HEK293T (cell line): ENCODE measurements around the gene ZNF609.

Experiments used
- ARNT ChIP-seq: fragments of 450-650 bp; IDR thresholded peaks from 2 replicates; pipeline ENCODE4 v1.6.1; 2017; ENCODE audit warnings: mild to moderate bottlenecking
- BHLHE40 ChIP-seq: fragments of 450-650 bp; IDR thresholded peaks from 2 replicates; pipeline ENCODE4 v1.6.1; 2016; ENCODE audit warnings: mild to moderate bottlenecking, moderate library complexity, borderline replicate concordance
- ELF4 ChIP-seq: fragments of 450-650 bp; IDR thresholded peaks from 2 replicates; pipeline ENCODE4 v1.6.1; 2017; ENCODE audit warnings: antibody characterized with exemption
- FOXA1 ChIP-seq: fragments of 450-650 bp; IDR thresholded peaks from 2 replicates; pipeline ENCODE4 v1.6.1; 2016; ENCODE audit warnings: mild to moderate bottlenecking
- FOXK2 ChIP-seq: fragments of 450-650 bp; IDR thresholded peaks from 2 replicates; pipeline ENCODE4 v1.6.1; 2016; ENCODE audit warnings: mild to moderate bottlenecking
- FOXM1 ChIP-seq: fragments of 450-650 bp; IDR thresholded peaks from 2 replicates; pipeline ENCODE4 v1.6.1; 2017; ENCODE audit warnings: mild to moderate bottlenecking, borderline replicate concordance
- HDGF ChIP-seq: fragments of 450-650 bp; IDR thresholded peaks from 2 replicates; pipeline ENCODE4 v1.6.1; 2017; ENCODE audit warnings: antibody characterized with exemption, borderline replicate concordance
- L3MBTL2 ChIP-seq: fragments of 450-650 bp; conservative IDR thresholded peaks from 2 replicates; pipeline ENCODE4 v1.6.1; 2016; ENCODE audit warnings: mild to moderate bottlenecking
- LEF1 ChIP-seq: fragments of 450-650 bp; IDR thresholded peaks from 2 replicates; pipeline ENCODE4 v1.6.1; 2017; ENCODE audit warnings: mild to moderate bottlenecking, borderline replicate concordance
- NFRKB ChIP-seq: fragments of 450-650 bp; IDR thresholded peaks from 2 replicates; pipeline ENCODE4 v1.6.1; 2016; ENCODE audit warnings: mild to moderate bottlenecking, moderate library complexity
- SP1 ChIP-seq: fragments of 450-650 bp; IDR thresholded peaks from 2 replicates; pipeline ENCODE4 v1.6.1; 2017
- TARDBP ChIP-seq: fragments of 450-650 bp; IDR thresholded peaks from 2 replicates; pipeline ENCODE4 v1.6.1; 2016

DNA sequence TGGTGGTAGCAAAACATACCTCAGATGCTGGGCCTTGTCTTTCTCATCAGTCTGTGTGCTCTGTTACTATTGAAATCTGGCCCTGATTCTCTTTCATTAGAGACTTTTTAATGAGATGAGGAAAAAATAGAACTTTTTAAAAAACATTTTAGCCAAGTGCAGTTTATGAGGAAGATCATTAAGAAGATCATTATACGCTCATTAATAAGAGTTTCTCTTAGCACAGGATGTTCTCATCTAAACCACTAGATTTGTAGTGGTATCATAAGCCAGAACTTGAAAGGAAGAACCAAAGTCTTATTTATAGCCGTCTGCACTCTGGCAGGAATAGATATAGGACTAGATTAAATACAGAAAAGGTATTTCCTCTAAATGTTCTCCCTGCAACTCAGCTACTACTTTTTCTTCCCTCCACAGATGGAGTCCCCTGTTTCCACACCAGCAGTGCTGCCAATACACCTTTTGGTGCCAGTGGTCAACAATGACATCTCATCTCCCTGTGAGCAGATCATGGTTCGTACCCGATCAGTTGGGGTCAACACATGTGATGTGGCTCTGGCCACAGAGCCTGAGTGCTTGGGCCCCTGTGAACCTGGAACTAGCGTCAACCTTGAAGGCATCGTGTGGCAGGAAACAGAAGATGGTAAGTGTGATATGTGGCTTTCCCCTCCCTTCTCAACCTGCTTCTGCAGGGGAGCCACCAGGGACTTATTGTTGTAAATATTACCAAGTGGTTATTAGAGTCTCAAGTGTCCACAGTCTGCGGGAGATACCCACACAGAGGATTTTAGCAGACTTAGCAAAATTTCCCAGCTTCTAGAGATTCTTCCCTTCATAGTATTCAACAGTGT is 162.3 kb downstream of the ZNF609 start:
- TF ChIP-seq FOXM1 (no peak), NFRKB (no peak), ARNT (no peak), TARDBP (no peak), ELF4 (no peak), SP1 (no peak), BHLHE40 (no peak), FOXA1 (no peak), FOXK2 (no peak), LEF1 (no peak), L3MBTL2 (no peak), HDGF (no peak)
